Loucy (cell line): ENCODE results near the gene DGKQ.
A peak's percentile ranks its signal among the peaks of the same experiment; 100 is the strongest.

Source experiments
- H2AFZ ChIP-seq: fragments of 200-600 bp; sonication (generic); 2 replicates; pipeline ENCODE4 v1.6.0; 2016; ENCODE audit warnings: antibody characterized with exemption, mild to moderate bottlenecking, low read length, moderate library complexity
- H3F3A ChIP-seq: fragments of 200-600 bp; 2 replicates; pipeline ENCODE4 v1.6.0; 2016; ENCODE audit warnings: antibody characterized with exemption, low read depth, mild to moderate bottlenecking
- H3K27me3 ChIP-seq: fragments of 200-600 bp; sonication (generic); 2 replicates; pipeline ENCODE4 v1.6.1; 2014; ENCODE audit warnings: low read length, mild to moderate bottlenecking; ENCODE audit not compliant: insufficient read depth, poor library complexity, severe bottlenecking
- H3K36me3 ChIP-seq: fragments of 200-600 bp; sonication (generic); 2 replicates; pipeline ENCODE4 v1.6.1; 2016; ENCODE audit warnings: low read length; ENCODE audit not compliant: insufficient read depth
- H3K4me1 ChIP-seq: fragments of 200-600 bp; sonication (generic); 2 replicates; pipeline ENCODE4 v1.5.1; 2014; ENCODE audit warnings: low read length, mild to moderate bottlenecking; ENCODE audit not compliant: insufficient read depth, poor library complexity, severe bottlenecking
- H3K4me2 ChIP-seq: fragments of 200-600 bp; sonication (generic); 2 replicates; pipeline ENCODE4 v1.6.0; 2014; ENCODE audit warnings: antibody characterized with exemption, low read length, low read depth, mild to moderate bottlenecking; ENCODE audit not compliant: poor library complexity, severe bottlenecking
- H3K4me3 ChIP-seq: fragments of 200-600 bp; sonication (generic); 2 replicates; pipeline ENCODE4 v1.5.1; 2014; ENCODE audit warnings: low read length, mild to moderate bottlenecking, mixed read lengths; ENCODE audit not compliant: poor library complexity, severe bottlenecking
- H3K79me2 ChIP-seq: fragments of 200-600 bp; sonication (generic); 2 replicates; pipeline ENCODE4 v1.6.1; 2014; ENCODE audit warnings: low read length; ENCODE audit not compliant: insufficient read depth
- H3K9ac ChIP-seq: fragments of 200-600 bp; sonication (generic); 2 replicates; pipeline ENCODE4 v1.6.0; 2014; ENCODE audit warnings: mild to moderate bottlenecking, low read depth, low read length, moderate library complexity; ENCODE audit not compliant: poor library complexity, severe bottlenecking
- H3K9me2 ChIP-seq: fragments of 200-600 bp; sonication (generic); replicated peaks from 2 replicates; pipeline ENCODE4 v1.6.1; 2016; ENCODE audit warnings: low read depth, low read length, mixed read lengths
- H3K9me3 ChIP-seq: fragments of 200-600 bp; sonication (generic); 2 replicates; pipeline ENCODE4 v1.6.1; 2014; ENCODE audit warnings: mild to moderate bottlenecking, antibody characterized with exemption, low read length, low read depth; ENCODE audit not compliant: insufficient read depth
- H4K20me1 ChIP-seq: fragments of 200-600 bp; sonication (generic); 2 replicates; pipeline ENCODE4 v1.6.0; 2014; ENCODE audit warnings: antibody characterized with exemption, low read length, mild to moderate bottlenecking; ENCODE audit not compliant: insufficient read depth, poor library complexity, severe bottlenecking
- CTCF ChIP-seq: fragments of 200-600 bp; sonication (generic); conservative IDR thresholded peaks from 2 replicates; pipeline ENCODE4 v1.5.1; 2014; ENCODE audit warnings: mild to moderate bottlenecking, antibody characterized with exemption, low read length
- EZH2phosphoT487 ChIP-seq: fragments of 200-600 bp; IDR thresholded peaks from 2 replicates; pipeline ENCODE4 v1.6.1; 2018; ENCODE audit warnings: antibody characterized with exemption, mild to moderate bottlenecking, moderate library complexity, borderline replicate concordance

The DGKQ gene

DNA sequence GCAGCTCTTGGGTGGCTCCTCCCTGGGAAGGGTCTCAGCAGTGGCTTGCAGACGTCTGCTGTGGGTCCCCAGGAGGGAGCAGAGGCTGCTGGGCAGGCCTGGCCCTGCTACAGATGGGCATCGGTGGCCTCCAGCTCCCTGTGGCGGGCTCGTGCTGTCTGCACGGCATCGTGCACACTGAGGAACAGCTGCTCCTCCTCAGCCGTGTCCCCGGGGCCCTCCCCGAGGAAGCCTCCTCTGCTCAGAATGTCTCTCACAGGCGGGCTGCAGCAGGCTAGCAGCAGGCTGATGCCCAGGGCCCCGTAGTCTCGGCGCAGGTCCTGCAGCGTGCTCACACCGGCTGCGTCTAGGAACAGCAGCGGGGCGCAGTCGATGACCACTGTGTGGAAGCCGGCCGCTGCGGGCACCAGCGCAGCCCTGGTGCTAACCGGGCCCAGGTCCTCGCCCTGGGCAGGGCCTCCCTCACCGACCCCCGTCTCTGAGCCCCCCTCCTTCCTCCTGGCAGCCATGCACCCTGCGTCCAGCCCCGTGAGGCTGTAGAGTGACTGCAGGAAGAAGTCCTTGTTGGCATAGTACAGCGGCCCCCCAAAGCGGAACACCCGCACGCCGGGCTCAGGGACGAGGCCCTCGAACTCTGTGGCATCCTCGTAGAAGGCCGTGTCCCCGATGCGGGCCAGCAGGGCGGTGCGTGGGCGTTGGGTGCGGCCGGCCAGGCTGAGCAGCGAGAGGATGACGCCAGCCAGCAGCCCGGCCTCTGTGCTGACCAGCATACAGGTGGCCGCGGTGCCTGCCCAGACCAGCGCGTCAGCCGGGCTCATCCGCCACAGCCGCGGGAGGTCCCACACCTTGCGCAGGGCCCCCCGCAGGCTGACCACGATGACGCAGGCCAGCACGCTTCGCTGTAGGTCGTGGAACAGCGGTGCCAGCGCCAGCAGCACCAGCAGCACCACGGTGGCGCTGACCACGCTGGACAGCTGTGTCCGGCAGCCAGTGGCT lies 15.7 kb upstream of the DGKQ start:
- TF ChIP-seq EZH2phosphoT487 = no peak
- no peak for TF ChIP-seq CTCF
- Histone ChIP-seq H3F3A (no peaks in the 10 kb centered on the region), H3K9me2 (no peaks in the 10 kb centered on the region), H3K9ac (no peak overlapping the region), H3K36me3 (no peaks in the 10 kb centered on the region), H3K79me2 (peaks cover 11% of the 10 kb centered on the region), H2AFZ (no peak overlapping the region), H3K4me2 (no peak overlapping the region), H3K9me3 (no peaks in the 10 kb centered on the region), H3K27me3 (no peaks in the 10 kb centered on the region), H4K20me1 (no peaks in the 10 kb centered on the region), H3K4me3 (no peak overlapping the region), H3K4me1 (peaks cover 21% of the 10 kb centered on the region)

- no peak for TF ChIP-seq EZH2phosphoT487
- no peak for TF ChIP-seq CTCF
- Histone ChIP-seq H3K9ac (peak overlapping the region; percentile 45), H3F3A (no peaks in the 10 kb centered on the region), H3K4me3 (peak overlapping the region; percentile 82), H3K9me2 (no peaks in the 10 kb centered on the region), H3K9me3 (no peaks in the 10 kb centered on the region), H3K36me3 (no peaks in the 10 kb centered on the region), H3K4me1 (peaks cover 21% of the 10 kb centered on the region), H3K4me2 (peak overlapping the region; percentile 89), H3K27me3 (no peaks in the 10 kb centered on the region), H3K79me2 (peaks cover 11% of the 10 kb centered on the region), H4K20me1 (no peaks in the 10 kb centered on the region), H2AFZ (no peak overlapping the region)
Measured at GRCh38 chr4:987624-988513, 14.5 kb upstream of the DGKQ start.

DNA sequence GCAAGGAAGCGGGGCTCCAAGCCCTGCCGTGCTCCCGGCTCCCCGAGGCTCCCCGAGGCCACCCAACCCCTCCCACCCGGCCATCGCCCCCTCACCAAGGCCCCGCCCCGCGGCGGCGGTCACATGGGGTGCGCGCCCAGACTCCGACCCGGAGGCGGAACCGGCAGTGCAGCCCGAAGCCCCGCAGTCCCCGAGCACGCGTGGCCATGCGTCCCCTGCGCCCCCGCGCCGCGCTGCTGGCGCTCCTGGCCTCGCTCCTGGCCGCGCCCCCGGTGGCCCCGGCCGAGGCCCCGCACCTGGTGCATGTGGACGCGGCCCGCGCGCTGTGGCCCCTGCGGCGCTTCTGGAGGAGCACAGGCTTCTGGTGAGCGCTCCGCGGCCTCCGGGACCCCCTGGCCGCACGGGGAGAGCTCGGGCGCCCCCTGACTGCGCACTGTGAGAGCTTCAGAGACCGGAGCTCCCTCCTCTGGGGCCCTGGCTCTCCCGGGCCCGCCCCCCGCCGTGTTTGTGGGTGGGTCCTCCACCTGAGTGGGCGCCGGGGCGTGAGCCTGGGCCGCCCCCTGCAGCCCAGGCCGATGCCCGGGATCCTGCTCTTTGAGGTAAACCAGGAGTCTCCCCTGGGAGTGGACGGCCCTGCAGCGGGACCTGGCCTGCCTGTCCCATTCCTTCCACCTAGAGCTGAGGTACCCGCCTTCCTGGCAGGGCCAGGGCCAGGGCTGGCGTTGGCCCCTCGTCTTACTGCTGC lies 13.7 kb upstream of the DGKQ start, which contains the start of gene IDUA:
IDUA (plus strand) TSS at position 166 of the 745 bp plus-strand sequence; CDS start at position 207, 41 bp downstream.
- no peaks in the 10 kb centered on the region for H4K20me1 ChIP-seq
- TF ChIP-seq CTCF (peak; percentile 69), EZH2phosphoT487 (no peak)
- H3K9ac ChIP-seq = peak within 1 kb of the TSS; percentile 89
- peak within 1 kb of the TSS; percentile 82 for H3K4me3 ChIP-seq
- H3K4me1 ChIP-seq = peaks cover 21% of the 10 kb centered on the region
- H3K36me3 ChIP-seq = no peaks in the 10 kb centered on the region
- H2AFZ ChIP-seq = peak within 1 kb of the TSS; percentile 94
- H3K9me3 ChIP-seq = no peaks in the 10 kb centered on the region
- H3K9me2 ChIP-seq = no peaks in the 10 kb centered on the region
- peaks cover 11% of the 10 kb centered on the region for H3K79me2 ChIP-seq
- H3F3A ChIP-seq = no peaks in the 10 kb centered on the region
- peak within 1 kb of the TSS; percentile 89 for H3K4me2 ChIP-seq
- no peaks in the 10 kb centered on the region for H3K27me3 ChIP-seq
